Right lobe of liver (tissue), 6 donors: Measurements from ENCODE around the gene KRTAP12-2. TPM values are rescaled to one million over a fixed set of nuclear protein-coding genes. Genes with fewer than 3 reads are reported as not detected.

Experiments
- ATAC-seq, 4 donors: fragments of 200-7000 bp; cut with Tn5 transposase; one replicate each; pipeline ENCODE4 v1.9.1; 2020; ENCODE audit warnings: mild to moderate bottlenecking in 4 of 4, moderate library complexity in 4 of 4
- DNase-seq, 3 donors: peaks; one replicate each; pipeline ENCODE4 v3.0.0-alpha.2; 2020
- H3K27ac ChIP-seq, 3 donors: fragments of 200-600 bp; one replicate each; pipeline ENCODE4 v1.8.0; 2022
- H3K27me3 ChIP-seq, 2 donors: fragments of 200-600 bp; one replicate each; pipeline ENCODE4 v1.8.0; 2022
- H3K36me3 ChIP-seq, 4 donors: fragments of 200-600 bp; sonication (generic) in 1 of 4; one replicate each; pipeline versions ENCODE4 v1.5.1 to v1.8.0; 2017 to 2022; ENCODE audit warnings: control low read depth in 1 of 4
- H3K4me1 ChIP-seq, 4 donors: fragments of 200-600 bp; sonication (generic) in 1 of 4; one replicate each; pipeline versions ENCODE4 v1.5.1 to v1.8.0; 2017 to 2022; ENCODE audit warnings: control low read depth in 1 of 4
- H3K4me3 ChIP-seq, 3 donors: fragments of 200-600 bp; one replicate each; pipeline ENCODE4 v1.8.0; 2022
- H3K9me3 ChIP-seq, 4 donors: fragments of 200-600 bp; sonication (generic) in 1 of 4; one replicate each; pipeline versions ENCODE4 v1.5.1 to v1.8.0; 2017 to 2022; ENCODE audit warnings: control low read depth in 1 of 4
- CTCF ChIP-seq, 4 donors: fragments of 200-600 bp in 3 of 4; fragments of 450-650 bp in 1 of 4; IDR thresholded peaks; one replicate each; pipeline versions ENCODE4 v1.5.1 to v1.8.0; 2016 to 2022; ENCODE audit warnings: antibody characterized with exemption in 4 of 4, mild to moderate bottlenecking in 2 of 4
- POLR2A ChIP-seq: fragments of 450-650 bp; IDR thresholded peaks from one replicate; pipeline ENCODE4 v1.6.1; 2017; ENCODE audit warnings: antibody characterized with exemption, mild to moderate bottlenecking
- WGBS: methylation state at CpG from one replicate; pipeline ENCODE4 v1.1.6; 2018; ENCODE audit warnings: low coverage, low lambda C conversion rate; ENCODE audit not compliant: insufficient coverage; ENCODE audit errors: missing lambda C conversion rate; 5-methylcytosine and 5-hydroxymethylcytosine counted together
- intact Hi-C, 2 donors: fragments of 100-400 bp; cut with DNase I; formaldehyde crosslinking; loops; one replicate each; pipeline versions ENCODE4 v1.11.2 to v1.14.1; 2022
- total RNA-seq, 6 experiments: library from RNA; depleted of rRNA in 2 of 6; stranded (reverse); fragments of >200 nt in 2 of 6; fragmentation: NEBNext Ultra II Directional in 3 of 6; extraction: Animal tissue kit (Norgen Biotek cat#: 25700) in 3 of 6; gene quantifications; one replicate each; pipeline versions ENCODE4 v1.1.0 to v1.2.4, GENCODE V29; 2016 to 2023
- donor health status: DM: no; HTN: yes; CAD: no.
- donor health status: DM: no; HTN: no; CAD: no.
- donor health status: DM: no; HTN: no; CAD: no.
- donor health status: DM: no; HTN: yes; CAD: no.
- donor health status: DM: no; HTN: yes; CAD: no.

Gene KRTAP12-2
- total RNA-seq, 6 experiments from 2014 or later, result not detected

- no peak overlapping the region for H3K27ac ChIP-seq
- peaks cover 24 to 34% of the 10 kb centered on the region in 2 donors for H3K27me3 ChIP-seq
- no peaks in the 10 kb centered on the region for H3K9me3 ChIP-seq
- intact Hi-C loops, result no loop called here
- no peak for DNase-seq
- H3K36me3 ChIP-seq, result no peaks in the 10 kb centered on the region
- no peak overlapping the region for H3K4me3 ChIP-seq
- no peak for ATAC-seq
- peaks cover 0 to 3% (median 0%) of the 10 kb centered on the region in 4 donors for H3K4me1 ChIP-seq
- TF ChIP-seq POLR2A (no peak), CTCF (IDR thresholded peaks at IDR 0.05) (no peak)
- 7% methylated on average over 16 of the region's 22 CpGs for WGBS
Measured at GRCh38 chr21:44712203-44713028, 45.7 kb upstream of the KRTAP12-2 start.

GRCh38 chr21:44711327-44712202 lies 44.8 kb upstream of the KRTAP12-2 start, which contains the start of gene TSPEAR:
Gene TSPEAR, minus strand, starts transcription at chr21:44711572. Its CDS starts 58 bp downstream, at chr21:44711514.
- Histone ChIP-seq H3K27ac (no peak within 1 kb of the TSS), H3K27me3 (peaks cover 24 to 34% of the 10 kb centered on the region in 2 donors), H3K4me3 (no peak within 1 kb of the TSS), H3K9me3 (no peaks in the 10 kb centered on the region), H3K4me1 (peaks cover 0 to 3% (median 0%) of the 10 kb centered on the region in 4 donors), H3K36me3 (no peaks in the 10 kb centered on the region)
- intact Hi-C loops, result no loop called here
- no peak for DNase-seq
- TF ChIP-seq CTCF (IDR thresholded peaks at IDR 0.05) (no peak), POLR2A (no peak)
- no peak for ATAC-seq
- 2% methylated on average over 18 of the region's 41 CpGs for WGBS

- H3K36me3 ChIP-seq, result no peaks in the 10 kb centered on the region
- DNase-seq, result peak in 1 of 3 donors; percentile 39
- H3K27me3 ChIP-seq, result peaks cover 24 to 34% of the 10 kb centered on the region in 2 donors
- H3K4me1 ChIP-seq, result peaks cover 0 to 3% (median 0%) of the 10 kb centered on the region in 4 donors
- 17% methylated on average over 3 of the region's 20 CpGs for WGBS
- no peaks in the 10 kb centered on the region for H3K9me3 ChIP-seq
- intact Hi-C loops, result no loop called here
- H3K27ac ChIP-seq, result no peak overlapping the region
- no peak for TF ChIP-seq CTCF (IDR thresholded peaks at IDR 0.05)
- no peak for TF ChIP-seq POLR2A
- no peak for ATAC-seq
- no peak overlapping the region for H3K4me3 ChIP-seq
Measured at GRCh38 chr21:44710756-44711326, 44.1 kb upstream of the KRTAP12-2 start.

GRCh38 chr21:44710294-44710665 lies 43.6 kb upstream of the KRTAP12-2 start:
- DNase-seq (no peak), ATAC-seq (no peak)
- H3K27me3 ChIP-seq, result peaks cover 24 to 34% of the 10 kb centered on the region in 2 donors
- intact Hi-C loops, result no loop called here
- no peak overlapping the region for H3K27ac ChIP-seq
- TF ChIP-seq POLR2A, result no peak
- TF ChIP-seq CTCF (IDR thresholded peaks at IDR 0.05), result no peak
- no peaks in the 10 kb centered on the region for H3K36me3 ChIP-seq
- WGBS, result 10% methylated on average over 8 of the region's 17 CpGs
- H3K9me3 ChIP-seq, result no peaks in the 10 kb centered on the region
- H3K4me3 ChIP-seq, result no peak overlapping the region
- peaks cover 0 to 3% (median 0%) of the 10 kb centered on the region in 4 donors for H3K4me1 ChIP-seq
